Activated CD4-positive, alpha-beta T cell treated with anti-CD3 and anti-CD28 coated beads, Interleukin-2, amount 10 ng/mL, durations not matched to agents 24 days and 14 days (primary cell): ENCODE measurements around the gene TMIE. TPM values are rescaled to one million over a fixed set of nuclear protein-coding genes. Genes with fewer than 3 reads are reported as not detected.

Experiments
- DNase-seq: peaks from one replicate; pipeline ENCODE4 v3.0.0; 2022
- H3K27ac Mint-ChIP-seq: one replicate; pipeline ENCODE4 v1.8.0; 2022; ENCODE audit warnings: mild to moderate bottlenecking, mixed read lengths
- H3K27me3 Mint-ChIP-seq: one replicate; pipeline ENCODE4 v1.8.0; 2022; ENCODE audit warnings: mixed read lengths
- H3K36me3 Mint-ChIP-seq: one replicate; pipeline ENCODE4 v1.8.0; 2022; ENCODE audit warnings: low read depth, mild to moderate bottlenecking, mixed read lengths
- H3K4me1 Mint-ChIP-seq: one replicate; pipeline ENCODE4 v1.8.0; 2021; ENCODE audit warnings: mixed read lengths
- H3K4me3 Mint-ChIP-seq: one replicate; pipeline ENCODE4 v1.8.0; 2022; ENCODE audit warnings: mild to moderate bottlenecking, moderate library complexity, mixed read lengths
- H3K9me3 Mint-ChIP-seq: one replicate; pipeline ENCODE4 v1.8.0; 2021; ENCODE audit warnings: mixed read lengths
- intact Hi-C: fragments of 100-400 bp; cut with micrococcal nuclease; formaldehyde crosslinking; loops from one replicate; pipeline ENCODE4 v1.15.1; 2023
- total RNA-seq: library from RNA; stranded (reverse); gene quantifications from 2 replicates; pipeline ENCODE4 v1.2.3, GENCODE V29; 2022

TMIE gene, protein sequence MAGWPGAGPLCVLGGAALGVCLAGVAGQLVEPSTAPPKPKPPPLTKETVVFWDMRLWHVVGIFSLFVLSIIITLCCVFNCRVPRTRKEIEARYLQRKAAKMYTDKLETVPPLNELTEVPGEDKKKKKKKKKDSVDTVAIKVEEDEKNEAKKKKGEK
- total RNA-seq: 0.19 TPM in 1 of 2 replicates, not detected in the other

DNA sequence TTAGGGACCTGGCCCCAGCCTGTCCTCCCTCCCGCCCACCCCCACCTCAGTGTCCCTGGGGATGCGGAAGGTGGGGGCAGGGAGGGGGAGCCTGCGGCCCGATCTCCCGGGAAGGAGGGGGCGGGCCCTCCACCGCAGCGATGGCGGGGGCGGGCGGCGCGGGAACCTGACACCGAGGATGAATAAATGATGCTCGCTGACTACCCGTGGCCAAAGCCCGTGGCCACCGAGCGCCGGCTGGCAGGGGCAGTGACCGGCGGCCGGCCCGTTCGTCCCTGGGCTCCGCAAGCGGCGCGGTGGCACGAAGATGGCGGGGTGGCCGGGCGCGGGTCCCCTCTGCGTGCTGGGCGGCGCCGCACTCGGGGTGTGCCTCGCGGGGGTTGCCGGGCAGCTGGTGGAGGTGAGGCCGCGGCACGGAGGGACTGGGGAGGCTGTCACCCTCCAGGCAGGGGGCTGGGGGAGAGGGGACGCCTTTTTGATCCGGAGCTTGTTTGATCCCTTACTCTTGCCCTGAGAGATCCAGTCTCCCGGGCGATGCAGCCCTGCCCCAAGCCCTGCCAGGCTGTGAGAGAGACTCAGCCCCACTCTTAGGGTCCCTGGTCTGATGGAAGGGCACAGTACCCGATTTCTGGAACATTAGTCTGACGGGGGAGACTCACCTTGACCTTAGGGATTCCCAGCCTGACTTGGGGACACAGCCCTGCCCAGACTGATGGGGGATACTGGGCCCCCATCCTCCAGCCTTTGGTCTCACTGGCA is at the start of gene TMIE:
TMIE (plus strand) TSS at position 212 of the 759 bp plus-strand sequence; CDS start at position 308, 96 bp downstream.
- intact Hi-C loops: loop anchor here (10.0 kb wide), 1 partner anchor 683 kb away; the partner anchor contains the start of gene PTPN23
- no peak for DNase-seq

GRCh38 chr3:46655271-46655670 is 45.9 kb upstream of the TMIE start:
- Mint-ChIP-seq H3K9me3 (peaks cover 16% of the 10 kb centered on the region), H3K27me3 (peaks cover 14% of the 10 kb centered on the region), H3K36me3 (no peaks in the 10 kb centered on the region), H3K4me3 (no peak overlapping the region), H3K4me1 (peaks cover 3% of the 10 kb centered on the region), H3K27ac (no peak overlapping the region)
- no peak for DNase-seq
- intact Hi-C loops: no loop called here

More for the DNA sequence above, at the start of gene TMIE:
- no peak within 1 kb of the TSS for H3K4me3 Mint-ChIP-seq
- H3K27me3 Mint-ChIP-seq: peaks cover 38% of the 10 kb centered on the region
- H3K9me3 Mint-ChIP-seq: no peaks in the 10 kb centered on the region
- H3K4me1 Mint-ChIP-seq: peaks cover 1% of the 10 kb centered on the region
- no peaks in the 10 kb centered on the region for H3K36me3 Mint-ChIP-seq
- no peak within 1 kb of the TSS for H3K27ac Mint-ChIP-seq

- intact Hi-C loops: no loop called here
- H3K36me3 Mint-ChIP-seq: no peaks in the 10 kb centered on the region
- H3K27me3 Mint-ChIP-seq: peaks cover 8% of the 10 kb centered on the region
- H3K9me3 Mint-ChIP-seq: peaks cover 6% of the 10 kb centered on the region
- H3K27ac Mint-ChIP-seq: no peak overlapping the region
- no peak for DNase-seq
- H3K4me1 Mint-ChIP-seq: peaks cover 3% of the 10 kb centered on the region
- H3K4me3 Mint-ChIP-seq: no peak overlapping the region
These were observed 44.2 kb upstream of the TMIE start for GRCh38 chr3:46656778-46657556.

DNA sequence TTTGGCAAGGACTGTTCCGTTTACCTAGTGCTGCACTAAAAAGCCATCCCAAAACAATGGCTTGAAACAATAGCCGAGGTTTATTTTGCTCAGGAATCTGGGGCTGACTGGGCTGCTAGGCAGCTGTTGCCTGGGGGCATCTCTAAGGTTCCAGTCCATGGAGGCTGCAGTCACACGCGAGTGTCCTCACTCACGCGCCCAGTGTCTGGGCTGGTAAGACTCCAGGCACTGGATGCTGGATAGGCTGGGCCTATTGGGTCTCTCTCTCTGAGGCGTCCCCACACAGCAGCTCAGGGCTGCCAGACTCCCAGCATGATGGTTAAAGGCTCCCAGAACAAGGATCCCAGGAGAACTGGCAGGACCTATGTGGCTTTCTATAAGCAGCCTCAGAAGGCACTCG is 41.9 kb upstream of the TMIE start:
- H3K27me3 Mint-ChIP-seq: peaks cover 6% of the 10 kb centered on the region
- DNase-seq: no peak
- no peaks in the 10 kb centered on the region for H3K36me3 Mint-ChIP-seq
- intact Hi-C loops: no loop called here
- H3K9me3 Mint-ChIP-seq: no peaks in the 10 kb centered on the region
- H3K27ac Mint-ChIP-seq: no peak overlapping the region
- peaks cover 3% of the 10 kb centered on the region for H3K4me1 Mint-ChIP-seq
- no peak overlapping the region for H3K4me3 Mint-ChIP-seq

GRCh38 chr3:46660003-46660402 is 41.2 kb upstream of the TMIE start:
- Mint-ChIP-seq H3K4me3 (no peak overlapping the region), H3K27ac (no peak overlapping the region), H3K9me3 (no peaks in the 10 kb centered on the region), H3K36me3 (no peaks in the 10 kb centered on the region), H3K4me1 (peaks cover 3% of the 10 kb centered on the region), H3K27me3 (peaks cover 6% of the 10 kb centered on the region)
- intact Hi-C loops: no loop called here
- no peak for DNase-seq

DNA sequence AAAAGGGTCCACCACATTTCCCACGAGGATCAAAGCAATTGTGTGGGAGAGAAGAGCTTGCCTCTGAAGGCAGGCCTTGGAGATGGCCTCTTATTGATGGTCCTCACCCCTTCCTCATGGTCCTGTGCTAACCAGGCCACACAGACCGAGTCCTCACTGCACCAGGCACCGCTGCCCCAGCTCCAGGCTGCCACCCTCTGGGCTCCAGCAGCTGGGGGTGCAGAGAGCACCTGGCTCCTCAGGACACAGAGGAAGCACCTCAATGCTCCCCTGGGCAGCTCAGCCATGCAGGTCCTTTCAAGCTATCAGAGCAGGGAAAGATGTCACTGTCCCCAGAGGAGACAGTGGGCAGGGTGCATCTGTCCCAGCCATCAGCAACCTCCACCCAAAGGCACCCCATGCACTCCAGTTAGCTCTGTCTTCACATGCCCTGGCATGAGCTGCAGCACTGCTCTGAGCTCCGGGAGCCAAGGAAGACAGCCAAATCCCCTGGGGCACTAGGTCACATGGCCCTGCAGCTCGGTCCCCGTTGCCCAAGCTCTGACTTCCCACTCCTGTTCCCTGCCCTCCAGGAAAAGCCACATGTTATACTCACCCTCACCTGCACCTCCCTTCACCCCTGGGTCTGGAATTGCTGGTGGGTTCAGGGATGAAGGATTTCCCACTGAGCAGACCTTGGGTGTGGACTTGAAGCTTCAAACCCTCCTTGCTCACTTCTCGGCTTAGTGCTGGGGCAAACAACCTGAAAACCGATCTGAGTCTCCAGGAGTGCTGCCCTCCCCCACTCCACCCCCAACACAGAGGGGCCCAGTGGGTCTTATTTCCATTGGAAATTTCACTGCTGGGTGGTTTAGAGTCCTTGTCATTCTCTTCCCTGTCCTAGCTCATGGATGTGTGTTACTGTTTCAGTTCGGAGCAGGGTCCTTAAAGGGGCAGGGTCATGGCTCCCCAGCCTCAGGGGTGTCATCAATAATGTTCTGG is 40.4 kb upstream of the TMIE start:
- intact Hi-C loops: no loop called here
- no peaks in the 10 kb centered on the region for H3K9me3 Mint-ChIP-seq
- H3K4me1 Mint-ChIP-seq: peaks cover 3% of the 10 kb centered on the region
- H3K27me3 Mint-ChIP-seq: peaks cover 3% of the 10 kb centered on the region
- no peak overlapping the region for H3K27ac Mint-ChIP-seq
- no peak overlapping the region for H3K4me3 Mint-ChIP-seq
- no peaks in the 10 kb centered on the region for H3K36me3 Mint-ChIP-seq
- no peak for DNase-seq

- no peak overlapping the region for H3K4me3 Mint-ChIP-seq
- no peak for DNase-seq
- peaks cover 3% of the 10 kb centered on the region for H3K4me1 Mint-ChIP-seq
- intact Hi-C loops: no loop called here
- H3K27me3 Mint-ChIP-seq: peaks cover 3% of the 10 kb centered on the region
- no peaks in the 10 kb centered on the region for H3K9me3 Mint-ChIP-seq
- H3K36me3 Mint-ChIP-seq: no peaks in the 10 kb centered on the region
- H3K27ac Mint-ChIP-seq: no peak overlapping the region
These were observed 39.1 kb upstream of the TMIE start for GRCh38 chr3:46661776-46662766.

DNA sequence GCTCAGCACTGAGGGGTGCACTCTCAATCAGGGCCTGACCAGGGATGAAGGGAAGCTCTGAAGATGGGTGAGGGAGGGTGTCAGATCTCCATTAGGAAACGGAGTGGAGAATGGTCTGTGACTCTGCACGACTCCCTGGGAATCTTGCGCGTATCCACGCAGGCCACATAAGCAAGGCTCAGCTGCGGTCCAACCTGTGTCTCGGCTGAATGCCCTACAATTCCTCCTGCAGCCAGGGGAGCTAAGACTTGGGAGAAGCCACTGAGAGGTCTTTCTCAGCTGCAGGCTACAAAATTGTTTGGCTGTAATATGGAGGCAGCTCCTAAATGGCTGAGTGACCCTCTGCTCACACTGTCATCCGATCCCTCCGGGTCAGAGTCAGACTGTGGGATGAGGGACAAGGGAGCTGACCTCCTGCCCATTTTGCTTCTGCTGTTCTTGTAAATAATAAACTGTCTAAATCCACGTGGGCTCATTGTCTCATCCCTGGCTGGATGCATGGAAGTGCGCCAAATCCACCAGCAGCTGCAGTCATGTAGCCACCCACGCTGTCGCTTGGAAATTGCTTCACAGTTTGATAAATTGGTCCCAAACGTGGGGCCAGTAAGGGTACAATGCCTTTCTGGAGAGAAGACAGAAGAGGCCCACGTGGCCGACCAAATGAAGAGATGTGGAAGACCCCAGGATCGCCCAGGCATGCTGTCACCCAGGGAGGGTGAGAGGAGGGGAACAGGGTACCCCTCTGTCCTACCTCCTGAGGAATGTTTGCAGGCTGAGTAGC is 38.2 kb upstream of the TMIE start:
- Mint-ChIP-seq H3K27ac (no peak overlapping the region), H3K36me3 (no peaks in the 10 kb centered on the region), H3K27me3 (no peaks in the 10 kb centered on the region), H3K4me3 (no peak overlapping the region), H3K9me3 (no peaks in the 10 kb centered on the region), H3K4me1 (no peaks in the 10 kb centered on the region)
- intact Hi-C loops: no loop called here
- no peak for DNase-seq

- Mint-ChIP-seq H3K4me1 (no peaks in the 10 kb centered on the region), H3K9me3 (no peaks in the 10 kb centered on the region), H3K27me3 (no peaks in the 10 kb centered on the region), H3K4me3 (no peak overlapping the region), H3K27ac (no peak overlapping the region), H3K36me3 (no peaks in the 10 kb centered on the region)
- intact Hi-C loops: no loop called here
- DNase-seq: no peak
These were observed 37.5 kb upstream of the TMIE start for GRCh38 chr3:46663591-46664135.

GRCh38 chr3:46664188-46664970 is 36.8 kb upstream of the TMIE start:
- Mint-ChIP-seq H3K36me3 (no peaks in the 10 kb centered on the region), H3K4me1 (no peaks in the 10 kb centered on the region), H3K27ac (no peak overlapping the region), H3K27me3 (no peaks in the 10 kb centered on the region), H3K4me3 (no peak overlapping the region), H3K9me3 (no peaks in the 10 kb centered on the region)
- DNase-seq: no peak
- intact Hi-C loops: no loop called here
